ENCODE results near the gene KIF21A.

The KIF21A gene

DNA sequence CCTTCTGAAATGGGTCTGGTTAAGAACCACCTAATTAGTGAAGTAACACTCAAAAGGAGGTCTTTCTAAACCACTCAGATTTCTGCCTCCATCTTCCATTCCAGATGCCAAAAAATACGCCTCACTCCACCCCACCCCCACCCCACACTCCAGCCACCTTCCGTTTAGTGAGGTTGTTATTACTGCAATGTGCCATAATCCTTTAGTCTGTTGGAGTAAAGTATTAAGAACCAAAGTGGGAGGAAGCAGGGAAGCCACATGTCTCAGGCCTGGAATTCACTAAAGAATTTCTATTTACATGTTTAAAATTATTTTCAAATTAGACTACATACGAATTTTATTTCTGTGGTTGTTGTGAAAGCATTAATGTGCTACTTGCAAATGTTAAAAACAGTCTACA is 7.4 kb downstream of the KIF21A start:
- peak; percentile 84 for DNase-seq

DNA sequence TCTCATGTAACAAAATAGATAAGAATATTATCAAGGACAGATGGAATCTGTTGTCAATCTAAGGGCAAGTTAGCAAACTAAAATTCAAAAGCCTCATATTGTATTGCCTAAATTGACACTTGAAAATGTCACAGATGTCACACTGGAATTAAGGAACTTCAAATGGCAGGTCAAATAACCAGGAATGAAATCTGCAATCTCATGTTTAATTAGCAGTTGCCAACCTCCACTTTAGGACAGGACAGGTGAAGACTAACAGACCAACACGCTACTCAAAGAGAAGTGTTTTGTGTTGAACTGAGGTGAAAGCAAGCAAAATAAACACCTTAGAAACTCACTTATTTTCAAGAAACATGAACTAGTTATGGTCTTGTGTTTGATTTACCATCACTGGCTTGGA is 11.1 kb downstream of the KIF21A start:
- DNase-seq, result no peak

DNA sequence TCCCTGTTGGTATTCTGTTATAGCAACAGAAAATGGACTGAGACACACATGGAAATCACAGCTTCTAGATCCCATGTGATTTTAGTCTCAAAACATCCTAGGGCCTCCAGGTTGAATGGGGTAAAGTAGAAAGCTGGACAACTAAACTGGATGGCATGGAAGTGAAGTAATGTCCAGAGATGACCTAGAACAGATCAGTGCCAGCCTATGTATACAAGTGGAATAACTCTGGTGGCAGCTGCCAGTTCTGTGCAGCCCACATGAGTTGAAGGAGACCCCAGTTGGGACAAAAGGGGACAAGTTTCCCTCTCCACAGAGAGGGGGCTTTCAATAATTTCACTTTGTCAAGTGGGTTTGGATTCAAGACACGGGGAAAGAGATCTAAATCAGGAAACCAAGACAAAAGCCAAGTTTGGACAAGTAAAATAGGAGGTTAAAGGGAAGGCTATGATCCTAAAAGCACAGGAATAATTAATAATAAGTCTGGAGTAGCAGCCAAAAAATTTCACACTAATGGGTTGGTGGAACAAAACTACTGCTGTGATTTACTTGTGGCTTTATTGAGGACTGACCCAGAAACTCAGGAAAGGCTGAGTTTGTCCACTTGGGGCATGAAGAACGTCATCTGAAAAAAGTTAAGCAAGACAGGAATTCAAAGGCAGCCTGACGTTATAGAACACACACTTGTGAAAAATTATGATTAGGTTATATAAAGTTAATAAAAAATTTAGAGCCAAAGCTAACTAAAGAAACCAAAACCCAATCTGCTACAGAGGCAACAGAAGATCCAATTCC is 11.7 kb downstream of the KIF21A start:
- DNase-seq, result no peak

DNA sequence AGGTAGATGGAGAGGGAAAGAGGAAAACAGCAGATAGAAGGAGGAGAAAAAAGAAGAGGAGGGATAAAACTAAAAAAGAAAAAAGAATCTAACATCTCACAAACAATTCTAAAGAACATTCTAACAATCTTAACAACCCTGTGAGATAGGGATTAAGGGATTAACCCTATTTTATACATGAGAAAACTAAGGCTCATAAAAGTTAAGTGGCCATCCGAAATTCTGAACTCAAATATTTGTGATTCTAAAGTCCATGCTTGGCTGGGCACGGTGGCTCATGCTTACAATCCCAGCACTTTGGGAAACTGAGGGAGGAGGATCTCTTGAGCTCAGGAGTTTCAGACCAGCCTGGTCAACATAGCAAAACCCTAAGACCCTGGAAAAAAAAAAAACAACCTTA is 13.1 kb downstream of the KIF21A start:
- peak; percentile 31 for DNase-seq

DNA sequence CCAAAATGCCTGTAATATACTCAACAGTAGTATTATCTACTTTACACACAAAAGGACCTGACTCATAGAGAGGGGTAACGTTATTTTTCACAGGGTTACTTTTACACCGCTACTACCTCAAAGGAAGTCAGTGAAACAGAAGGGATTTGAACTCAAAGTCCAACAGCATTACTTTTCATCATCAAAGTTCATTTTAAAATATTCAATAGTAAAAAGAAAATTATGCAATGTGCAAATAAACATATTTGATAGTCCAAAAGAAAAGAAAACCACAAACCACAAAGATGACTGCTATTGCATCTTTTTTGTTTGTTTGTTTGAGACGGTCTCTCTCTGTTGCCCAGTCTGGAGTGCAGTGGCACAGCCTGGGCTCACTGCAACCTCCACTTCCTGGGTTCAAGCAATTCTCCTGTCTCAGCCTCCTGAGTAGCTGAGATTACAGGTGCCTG is 15.5 kb downstream of the KIF21A start:
- no peak for DNase-seq

DNA sequence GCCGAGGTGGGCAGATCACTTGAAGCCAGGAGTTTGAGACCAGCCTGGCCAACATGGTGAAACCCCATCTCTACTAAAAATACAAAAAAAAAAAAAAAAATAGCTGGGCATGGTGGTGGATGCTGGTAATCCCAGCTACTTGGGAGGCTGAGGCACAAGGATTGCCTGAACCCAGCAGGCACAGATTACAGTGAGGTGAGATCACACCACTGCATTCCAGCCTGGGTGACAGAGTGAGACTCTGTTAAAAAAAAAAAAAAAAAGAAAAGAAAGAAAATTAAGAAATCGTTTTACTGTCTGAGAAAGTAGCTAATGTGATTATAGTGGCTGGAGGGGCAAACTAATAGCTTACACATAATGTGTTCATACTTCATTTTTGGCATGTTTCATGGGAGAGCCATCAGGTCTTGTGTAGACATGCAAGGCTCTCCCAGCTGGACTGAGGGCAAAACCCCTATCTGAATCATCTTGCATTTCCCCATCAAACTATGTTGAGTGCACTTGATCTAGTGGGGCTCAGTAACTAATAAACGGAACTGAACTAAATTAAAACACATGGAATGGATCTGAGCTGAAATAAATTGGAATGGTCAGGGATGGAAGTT is 16.2 kb downstream of the KIF21A start:
- DNase-seq, result no peak

DNA sequence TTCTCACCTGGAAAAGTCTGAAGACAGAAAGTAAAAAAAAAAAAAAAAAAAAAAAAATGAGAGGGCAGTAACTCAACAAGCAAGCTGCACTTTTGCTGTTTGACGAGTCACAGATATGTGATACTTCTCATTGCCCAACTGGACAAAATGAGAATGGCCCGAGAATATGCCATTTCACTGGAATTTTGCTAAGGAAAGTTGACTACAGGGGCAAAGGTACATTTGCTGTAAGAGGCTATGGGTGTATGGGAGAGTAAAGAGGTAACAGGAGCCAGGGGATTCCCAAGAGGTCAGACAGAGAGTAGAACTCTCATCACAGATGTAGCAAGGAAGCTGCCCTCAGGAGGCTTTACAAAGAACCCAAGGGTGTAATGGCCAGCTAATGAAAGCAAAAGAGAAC is 22.9 kb downstream of the KIF21A start:
- no peak for DNase-seq

DNA sequence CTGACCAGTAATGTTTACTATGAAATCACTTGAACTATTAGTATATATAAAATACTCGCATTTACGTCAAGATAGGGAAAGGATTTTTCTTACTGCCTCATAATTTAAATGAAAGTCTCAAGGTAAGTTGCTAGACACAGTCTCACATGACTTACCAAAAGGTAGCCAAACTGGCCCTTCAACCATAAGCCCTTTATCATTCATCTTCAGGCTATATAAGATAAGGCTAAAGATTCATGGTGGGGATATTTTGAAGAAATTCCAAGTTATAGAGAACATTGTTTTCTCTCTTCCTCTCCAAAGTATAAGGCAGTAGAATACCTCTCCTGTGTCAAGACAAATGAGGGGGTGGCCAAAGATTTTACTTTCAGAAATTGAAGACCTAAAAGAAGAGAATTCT is 23.4 kb downstream of the KIF21A start:
- no peak for DNase-seq

DNA sequence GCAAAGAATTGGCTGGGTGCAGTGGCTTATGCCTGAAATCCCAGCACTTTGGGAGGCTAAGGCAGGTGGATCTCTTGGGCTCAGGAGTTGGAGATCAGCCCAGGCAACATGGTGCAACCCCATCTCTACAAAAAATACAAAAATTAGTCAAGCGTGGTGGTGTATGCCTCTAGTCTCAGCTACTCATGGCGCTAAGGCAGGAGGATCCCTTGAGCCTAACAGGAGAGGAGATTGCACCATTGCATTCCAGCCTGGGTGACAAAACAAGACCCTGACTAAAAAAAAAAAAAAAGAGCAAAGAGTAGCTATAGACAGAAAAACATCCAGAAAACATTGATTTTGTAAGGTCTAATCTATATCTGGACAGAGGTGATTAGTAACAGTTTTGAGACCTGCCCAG is 25.0 kb downstream of the KIF21A start:
- no peak for DNase-seq

DNA sequence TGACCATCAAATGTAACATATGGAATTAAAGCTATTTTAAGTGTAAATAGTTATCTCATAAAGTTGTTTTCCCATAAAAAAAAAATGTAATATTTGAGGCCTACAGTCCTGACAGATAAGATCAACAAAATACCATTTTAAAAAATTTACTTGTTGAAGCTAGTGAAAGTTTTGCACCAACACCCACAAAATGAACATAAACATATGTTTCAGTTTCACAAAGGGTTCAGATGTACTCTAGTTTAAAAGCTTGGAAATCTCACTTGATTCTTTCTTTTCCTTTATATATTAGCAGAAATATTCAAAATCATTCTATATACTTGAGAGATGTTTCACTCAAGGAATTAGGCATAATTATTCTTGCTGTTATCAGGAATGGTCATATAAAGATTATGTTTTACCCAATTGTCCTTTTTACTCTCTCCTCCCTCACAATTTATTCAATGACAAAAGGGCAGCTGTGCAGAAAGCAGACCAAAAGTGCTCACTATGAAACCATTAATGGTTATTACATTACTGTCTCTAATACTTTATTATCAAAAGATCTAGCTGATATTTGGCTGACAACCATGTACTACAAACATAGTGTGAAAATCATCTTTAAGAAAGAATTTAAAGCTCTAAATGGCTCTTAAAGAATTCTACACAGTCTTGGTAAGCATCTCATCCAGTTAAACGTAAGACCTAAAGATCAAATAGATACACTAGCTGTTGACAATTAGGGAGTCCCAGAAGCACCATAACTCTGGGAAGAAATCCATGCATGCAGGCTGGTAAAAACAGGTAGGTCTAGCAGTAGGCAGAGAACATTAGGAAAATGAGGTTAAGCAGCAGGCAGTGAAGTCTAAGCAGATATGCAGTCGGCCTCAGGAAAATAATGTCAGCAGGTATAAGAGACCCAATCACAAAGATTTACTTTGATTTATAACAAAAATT is 28.8 kb downstream of the KIF21A start:
- no peak for DNase-seq

DNA sequence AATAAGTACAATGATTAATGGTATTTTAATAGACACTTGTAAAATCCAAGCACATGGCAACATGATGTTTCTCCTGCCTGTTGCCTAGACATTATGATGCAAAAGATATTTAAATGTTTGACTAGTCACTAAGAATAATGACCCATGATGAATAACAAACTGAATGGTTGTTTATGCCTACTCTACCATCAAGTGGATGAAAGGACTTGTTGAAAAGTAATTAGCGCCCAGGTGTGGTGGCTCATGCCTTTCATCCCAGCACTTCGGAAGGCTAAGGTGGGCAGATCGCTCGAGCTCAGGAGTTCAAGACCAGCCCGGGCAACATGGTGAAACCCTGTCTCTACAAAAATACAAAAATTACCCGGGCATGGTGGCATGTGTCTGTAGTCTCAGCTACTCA is 30.7 kb downstream of the KIF21A start:
- no peak for DNase-seq

DNA sequence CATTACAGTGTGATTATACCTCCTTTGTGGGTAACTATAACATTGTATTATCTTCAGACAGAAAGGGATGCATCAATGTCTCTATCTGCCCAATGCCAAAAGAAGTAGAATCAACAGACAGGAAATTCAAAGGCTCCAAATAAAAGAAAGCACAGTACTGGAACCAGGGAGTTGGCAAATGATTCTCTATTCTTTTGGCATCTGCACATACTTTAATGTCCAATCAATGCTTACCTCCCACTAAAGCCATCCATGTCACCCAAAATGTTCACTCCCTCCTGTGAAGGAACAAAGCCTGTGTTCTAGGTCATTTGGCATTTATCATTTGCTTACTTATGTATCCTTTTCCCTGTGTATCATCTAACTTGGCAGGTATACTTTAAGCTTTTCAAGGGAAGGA is 36.7 kb downstream of the KIF21A start:
- no peak for DNase-seq

DNA sequence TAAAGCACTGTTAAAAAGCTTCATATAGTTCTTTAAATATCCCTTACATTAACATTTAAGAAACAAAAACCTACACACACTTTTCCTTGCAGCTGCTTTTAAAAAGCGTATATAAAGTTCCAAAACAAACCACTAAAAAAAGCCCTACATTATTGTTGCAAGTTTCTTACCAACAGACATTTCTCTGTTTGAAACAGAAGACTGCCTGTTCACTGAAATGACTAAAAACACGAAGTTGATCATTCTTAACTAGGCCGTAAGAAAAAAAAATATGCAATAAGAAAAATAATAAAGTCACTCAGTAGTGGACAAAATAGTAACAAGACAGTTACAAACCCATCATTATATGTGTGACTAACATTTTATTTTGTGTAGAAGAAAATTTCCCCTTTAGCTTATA is 37.3 kb downstream of the KIF21A start:
- no peak for DNase-seq

DNA sequence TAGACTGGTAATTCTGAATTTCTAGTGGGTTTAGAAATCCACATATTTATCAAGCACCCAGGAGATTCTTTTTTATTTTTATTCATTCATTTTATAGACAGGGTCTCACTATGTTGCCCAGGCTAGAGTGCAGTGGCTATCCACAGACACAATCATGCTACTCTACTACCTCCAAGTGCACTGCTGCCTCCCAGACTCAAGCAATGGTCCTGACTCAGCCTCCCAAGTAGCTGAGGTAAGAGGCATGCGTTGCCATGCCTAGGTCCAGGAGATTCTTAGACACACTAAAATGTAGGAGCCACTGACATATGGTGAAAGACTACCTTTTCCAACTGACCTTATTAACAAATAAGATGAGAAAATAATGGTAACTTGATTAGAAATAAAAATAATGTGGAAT is 38.9 kb downstream of the KIF21A start:
- no peak for DNase-seq

DNA sequence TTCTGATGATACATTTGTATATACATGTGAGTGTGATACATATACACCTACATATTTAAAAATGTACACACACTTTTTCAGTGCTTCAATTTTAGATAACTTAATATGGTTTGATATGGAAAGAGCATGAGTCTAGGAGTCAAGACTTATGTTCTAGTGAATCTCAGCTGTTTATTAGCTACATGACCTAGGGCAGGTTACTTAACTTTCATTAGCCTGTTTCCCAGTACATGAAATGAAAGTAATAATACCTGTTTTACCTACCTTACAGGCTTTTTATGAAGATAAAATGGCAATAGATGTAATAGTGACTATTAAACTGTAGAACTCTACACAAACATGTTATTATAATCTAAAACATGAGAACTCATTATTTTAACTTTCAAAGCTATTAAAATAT is 39.5 kb downstream of the KIF21A start:
- no peak for DNase-seq

DNA sequence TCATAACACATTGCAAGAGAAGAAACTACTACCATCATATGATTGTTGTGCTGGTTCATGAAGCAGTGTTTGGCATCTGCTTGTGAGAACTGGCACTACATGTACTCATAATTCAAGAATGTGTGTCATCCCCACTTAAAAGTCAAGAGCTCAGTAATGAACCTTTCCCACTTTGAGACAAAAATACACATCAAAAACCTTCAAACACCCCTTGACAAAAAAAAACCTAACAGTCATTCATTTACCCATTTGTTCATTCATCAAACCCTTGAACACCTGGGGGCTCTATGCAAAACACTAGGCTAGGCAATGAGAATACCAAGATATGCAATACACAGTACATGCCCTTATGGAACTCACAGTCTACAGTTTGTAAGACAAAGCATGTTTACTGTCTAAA is 40.0 kb downstream of the KIF21A start:
- no peak for DNase-seq

DNA sequence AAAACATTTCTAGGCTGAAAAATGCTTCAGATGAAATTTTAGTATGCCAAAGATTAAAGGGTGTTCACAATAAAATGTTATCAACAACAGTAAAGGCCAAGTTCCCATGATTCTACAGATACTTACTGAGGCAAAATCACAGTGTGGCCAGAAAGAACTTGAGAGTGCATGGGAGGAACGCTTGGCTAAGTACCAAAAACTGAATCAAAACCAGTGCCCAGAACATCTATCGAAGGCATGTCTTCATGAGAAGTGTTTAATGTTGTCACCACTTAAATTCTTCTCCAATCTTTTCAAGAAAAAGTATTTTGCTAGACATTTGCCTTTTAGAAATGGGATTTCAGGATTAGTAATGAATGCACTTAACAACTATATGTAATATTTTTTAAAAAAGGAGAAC is 41.5 kb downstream of the KIF21A start:
- no peak for DNase-seq

DNA sequence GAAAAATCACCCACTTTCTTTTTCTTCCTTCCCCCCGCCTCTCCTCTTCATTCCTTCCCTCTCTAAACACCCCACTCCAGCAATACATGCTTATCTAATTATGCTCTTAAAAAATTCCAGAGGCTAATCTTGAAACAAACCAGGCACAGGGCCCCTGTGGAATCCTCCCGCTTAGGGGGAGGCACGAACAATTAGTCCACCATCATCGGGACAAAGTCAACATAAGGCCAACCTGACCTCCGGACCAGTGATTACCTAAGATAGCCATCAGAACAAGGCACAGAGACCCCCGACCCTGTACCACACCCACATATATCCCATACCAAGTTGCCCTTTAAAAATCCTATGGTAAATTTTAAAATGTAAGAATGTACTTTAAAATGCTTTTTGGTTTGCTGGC is 47.1 kb downstream of the KIF21A start:
- peak; percentile 61 for DNase-seq

DNA sequence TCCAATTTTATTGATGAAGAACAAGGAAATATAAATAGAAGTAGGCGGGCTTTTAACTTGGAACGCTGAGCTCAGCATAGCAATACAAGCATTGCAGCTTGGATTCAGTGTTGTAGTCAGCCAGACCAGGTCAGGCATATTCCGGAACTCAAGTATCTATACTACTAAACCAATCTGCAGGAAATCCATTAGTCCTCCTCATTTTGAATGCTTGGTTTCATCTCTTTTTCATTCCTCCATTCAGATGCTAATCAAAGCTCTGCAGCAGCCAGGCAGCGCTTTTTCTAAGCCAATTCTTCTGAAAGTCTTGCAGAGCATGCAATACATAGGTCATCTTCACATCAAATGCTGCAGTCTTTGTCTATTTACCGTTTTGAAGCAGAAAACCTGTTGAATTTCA is 49.0 kb downstream of the KIF21A start:
- DNase-seq, result no peak

DNA sequence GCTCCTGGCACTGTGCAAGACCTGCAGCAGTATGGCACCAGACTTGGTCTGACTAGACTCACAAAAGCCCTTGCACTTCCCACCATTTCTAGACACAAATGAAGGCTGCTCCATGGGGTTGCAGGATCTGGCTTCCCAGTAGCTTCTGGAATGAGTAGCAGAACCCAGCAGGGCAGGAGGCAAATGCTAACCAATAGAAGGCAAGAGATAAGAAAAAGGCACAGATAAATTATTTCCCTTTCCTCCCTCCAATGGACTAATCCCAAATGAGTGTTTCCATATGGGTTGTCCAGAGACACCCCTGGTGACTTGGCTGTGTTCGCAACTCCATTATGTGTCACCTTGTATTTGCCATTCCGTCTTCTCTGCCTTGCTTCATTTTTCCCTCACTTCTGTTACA is 49.7 kb downstream of the KIF21A start:
- no peak for DNase-seq

DNA sequence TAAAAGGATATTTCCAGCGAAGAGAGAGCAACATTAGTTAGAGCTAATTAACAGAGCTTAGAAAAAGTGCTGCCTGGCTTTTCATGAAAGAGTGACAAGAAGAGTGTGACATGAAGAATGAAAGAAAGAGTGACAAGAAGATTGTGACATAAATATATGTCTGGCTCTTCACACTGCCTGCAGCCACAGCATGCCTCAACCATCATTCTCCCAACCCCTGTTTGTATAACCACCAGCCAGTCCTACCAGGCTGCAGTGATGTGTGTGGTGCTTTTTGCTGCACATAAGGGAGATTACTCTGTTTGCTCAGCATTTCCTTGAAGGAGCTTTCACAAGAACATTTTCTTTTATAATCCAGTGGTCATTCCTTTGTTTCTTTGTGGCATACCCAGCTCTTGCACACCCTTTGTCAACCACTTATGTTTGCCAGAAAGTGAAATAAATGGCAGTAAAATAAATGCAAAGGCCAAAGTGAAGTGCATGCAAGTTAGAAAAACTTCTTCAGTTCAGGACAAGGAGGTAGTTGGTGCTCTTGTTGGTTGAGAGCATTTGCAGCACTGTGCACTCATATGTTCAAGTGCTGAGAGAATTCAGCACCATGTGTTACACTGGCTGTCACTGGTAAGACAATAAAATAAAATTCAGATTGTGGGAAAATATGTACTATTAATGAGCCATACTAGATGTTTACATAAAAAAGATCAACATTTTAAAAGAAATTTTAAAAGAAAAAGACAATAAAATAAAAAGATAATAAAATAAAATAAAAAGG is 50.6 kb downstream of the KIF21A start:
- DNase-seq, result peak; percentile 35

DNA sequence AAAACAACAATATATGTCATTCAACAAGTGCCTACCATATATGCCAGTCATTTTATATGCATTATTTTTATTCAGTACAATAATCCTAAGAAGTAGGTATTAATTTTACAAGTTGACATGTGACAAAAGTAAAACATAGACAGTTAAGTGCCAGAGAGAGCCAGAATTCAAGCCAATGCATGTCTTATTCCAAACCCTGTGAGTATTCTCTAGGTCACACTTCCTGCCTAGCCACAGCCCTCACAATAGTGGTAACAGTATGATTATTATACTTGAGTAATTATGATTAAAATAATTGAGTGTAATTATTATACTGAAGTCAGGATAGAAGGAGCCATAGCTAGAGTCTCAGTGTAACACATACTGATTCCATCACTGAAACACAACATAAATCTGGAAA is 52.2 kb downstream of the KIF21A start:
- no peak for DNase-seq

Measured in NCI-H82 (cell line).